Spinal cord (tissue), 10 donors: ENCODE results near the gene CAMK1D. TPM values are rescaled to one million over a fixed set of nuclear protein-coding genes. Genes with fewer than 3 reads are reported as not detected.

Experiments used
- DNase-seq, 6 donors: peaks; one replicate each; pipeline versions ENCODE4 v3.0.0 to v3.0.0-alpha.2; 2013 to 2015; ENCODE audit warnings: low spot score in 6 of 6, low read depth in 4 of 6
- H3K27ac ChIP-seq: one replicate; pipeline ENCODE4 v1.5.1; 2013; ENCODE audit warnings: low read depth, low read length, control low read depth
- H3K27me3 ChIP-seq: one replicate; pipeline ENCODE4 v1.6.1; 2013; ENCODE audit warnings: low read length; ENCODE audit not compliant: control insufficient read depth, insufficient read depth
- H3K36me3 ChIP-seq: one replicate; pipeline ENCODE4 v1.6.1; 2013; ENCODE audit warnings: low read length; ENCODE audit not compliant: control insufficient read depth, insufficient read depth
- H3K4me1 ChIP-seq: one replicate; pipeline ENCODE4 v1.6.1; 2013; ENCODE audit warnings: low read length; ENCODE audit not compliant: control insufficient read depth, insufficient read depth
- H3K4me3 ChIP-seq: one replicate; pipeline ENCODE4 v1.5.1; 2013; ENCODE audit warnings: low read depth, low read length, control low read depth
- H3K9me3 ChIP-seq: one replicate; pipeline ENCODE4 v1.6.1; 2013; ENCODE audit warnings: low read length; ENCODE audit not compliant: control insufficient read depth, insufficient read depth
- WGBS: methylation state at CpG from one replicate; pipeline ENCODE4 v1.1.5; 2013; ENCODE audit warnings: missing lambda C conversion rate; ENCODE audit not compliant: insufficient coverage; 5-methylcytosine and 5-hydroxymethylcytosine counted together
- polyA plus RNA-seq, 2 donors: library from polyadenylated mRNA; unstranded; fragments of 120-200 nt; gene quantifications; one replicate each; pipeline ENCODE4 v1.2.1, GENCODE V29; 2013; ENCODE audit not compliant: insufficient read length in 2 of 2
- total RNA-seq, 2 donors: library from RNA; depleted of rRNA in 1 of 2; stranded (reverse); fragments of 120-200 nt in 1 of 2; fragments of >200 nt in 1 of 2; gene quantifications; one replicate each; pipeline versions ENCODE4 v1.2.3 to v1.2.4, GENCODE V29; 2013 to 2014
- donor health status: healthy.

CAMK1D gene
- total and polyA plus RNA-seq, 4 donors, result 25.2 to 39.0 (median 33.9) TPM

- Histone ChIP-seq H3K4me3 (no peak overlapping the region), H3K27me3 (no peaks in the 10 kb centered on the region), H3K36me3 (no peaks in the 10 kb centered on the region), H3K27ac (no peak overlapping the region), H3K4me1 (peaks cover 3% of the 10 kb centered on the region), H3K9me3 (peaks cover 2% of the 10 kb centered on the region)
- DNase-seq, result peak in 1 of 6 donors; percentile 88
- 66% methylated on average over 9 of the region's 12 CpGs for WGBS
Measured at GRCh38 chr10:12531305-12532220, 182.2 kb downstream of the CAMK1D start.

DNA sequence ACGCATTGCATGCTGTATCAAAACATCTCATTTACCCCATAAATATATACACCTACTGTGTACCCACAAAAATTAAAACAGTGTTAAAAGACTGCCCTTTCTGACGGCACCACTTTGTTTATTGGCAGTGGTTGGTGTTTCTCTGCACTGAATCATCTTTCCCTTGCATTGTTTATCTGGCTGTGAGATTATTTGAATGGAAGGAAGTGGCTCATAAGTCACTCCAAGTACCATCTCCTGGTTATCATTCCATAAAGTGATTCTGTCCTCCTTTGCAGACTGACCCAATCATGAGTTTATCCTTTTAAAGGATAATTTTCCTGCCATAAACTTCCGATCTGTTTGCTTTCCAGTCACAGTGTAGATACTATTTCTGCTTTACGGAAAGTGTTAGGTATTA, 183.8 kb downstream of the CAMK1D start:
- no peak for DNase-seq
- Histone ChIP-seq H3K36me3 (no peaks in the 10 kb centered on the region), H3K9me3 (peaks cover 2% of the 10 kb centered on the region), H3K27ac (no peak overlapping the region), H3K27me3 (no peaks in the 10 kb centered on the region), H3K4me1 (peaks cover 6% of the 10 kb centered on the region), H3K4me3 (no peak overlapping the region)
- WGBS, result no CpG with 5 or more reads among the region's 4 CpGs

DNA sequence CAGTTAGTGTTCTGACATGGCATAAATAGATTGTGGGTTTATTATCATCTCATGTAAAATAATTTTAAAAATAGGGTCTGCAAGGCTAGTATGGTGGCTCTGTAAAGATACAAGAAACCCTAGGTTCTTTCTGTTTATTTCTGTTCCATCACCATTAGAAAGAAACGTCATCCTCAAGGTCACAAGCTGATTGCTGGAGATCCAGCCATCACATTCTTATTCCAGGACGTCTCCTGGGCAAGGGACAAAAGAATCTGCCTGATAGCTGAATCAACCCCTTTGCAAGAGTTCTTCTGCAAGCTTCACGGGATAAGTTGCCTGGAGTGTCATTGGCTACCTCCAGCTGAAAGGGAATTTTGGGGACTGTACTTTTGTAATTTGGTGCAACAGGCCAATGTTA, 184.4 kb downstream of the CAMK1D start:
- no peak overlapping the region for H3K27ac ChIP-seq
- H3K27me3 ChIP-seq, result no peaks in the 10 kb centered on the region
- H3K9me3 ChIP-seq, result peaks cover 2% of the 10 kb centered on the region
- peaks cover 10% of the 10 kb centered on the region for H3K4me1 ChIP-seq
- no peak overlapping the region for H3K4me3 ChIP-seq
- H3K36me3 ChIP-seq, result no peaks in the 10 kb centered on the region
- DNase-seq, result no peak
- WGBS, result 92% methylated on average over 2 of the region's 3 CpGs

GRCh38 chr10:12534824-12535223, 185.5 kb downstream of the CAMK1D start:
- peaks cover 12% of the 10 kb centered on the region for H3K4me1 ChIP-seq
- H3K27ac ChIP-seq, result no peak overlapping the region
- WGBS, result 86% methylated on average over 9 of the region's 9 CpGs
- DNase-seq, result no peak
- H3K4me3 ChIP-seq, result no peak overlapping the region
- no peaks in the 10 kb centered on the region for H3K27me3 ChIP-seq
- H3K36me3 ChIP-seq, result no peaks in the 10 kb centered on the region
- peaks cover 2% of the 10 kb centered on the region for H3K9me3 ChIP-seq

DNA sequence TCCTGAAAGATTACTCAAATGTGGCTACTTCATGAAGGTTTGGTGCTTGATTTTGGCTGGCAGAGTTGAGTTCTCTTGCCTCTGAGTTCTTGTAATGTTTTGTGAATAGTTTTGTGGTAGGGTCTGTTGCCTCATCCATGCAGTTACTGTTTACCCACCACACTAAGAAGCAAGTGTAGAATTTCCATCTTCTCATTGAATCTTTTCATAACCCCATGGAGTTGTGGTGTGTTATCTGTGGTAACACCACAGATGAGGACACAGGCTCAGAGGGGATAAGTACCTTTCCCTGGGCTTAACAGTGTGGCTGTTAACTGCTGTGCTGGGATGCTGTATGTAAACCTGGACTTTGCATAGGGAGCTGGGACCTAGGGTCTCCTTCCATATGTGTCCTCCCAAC, 186.3 kb downstream of the CAMK1D start:
- no peak for DNase-seq
- Histone ChIP-seq H3K4me1 (peaks cover 9% of the 10 kb centered on the region), H3K4me3 (no peak overlapping the region), H3K27ac (no peak overlapping the region), H3K9me3 (peaks cover 2% of the 10 kb centered on the region), H3K36me3 (no peaks in the 10 kb centered on the region), H3K27me3 (no peaks in the 10 kb centered on the region)

DNA sequence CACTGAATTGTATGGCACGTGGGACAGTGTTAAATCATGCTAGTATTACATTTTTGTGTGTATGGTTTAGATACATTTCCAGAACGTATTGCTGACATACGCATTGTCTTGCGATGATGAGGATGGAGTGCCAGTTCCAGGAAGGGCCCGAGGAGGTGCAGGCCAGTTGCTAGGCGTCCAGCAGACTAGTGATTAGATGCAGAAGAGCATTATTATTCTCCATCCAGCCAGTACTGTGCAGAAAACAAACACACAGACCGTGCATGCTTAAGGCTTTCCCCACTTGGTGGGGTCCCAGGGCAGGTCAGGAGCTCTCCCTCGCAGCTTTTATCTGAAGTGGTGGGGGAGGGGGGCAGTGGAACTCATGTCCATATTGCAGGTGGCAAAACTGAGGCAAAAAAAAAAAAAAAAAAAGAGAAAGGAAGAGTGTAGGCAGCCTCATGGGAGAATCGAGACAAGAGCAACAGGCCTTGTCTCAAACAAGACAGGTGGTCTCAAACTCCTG, 189.2 kb downstream of the CAMK1D start:
- DNase-seq, result peak in 1 of 6 donors; percentile 52
- Histone ChIP-seq H3K36me3 (no peaks in the 10 kb centered on the region), H3K4me3 (no peak overlapping the region), H3K9me3 (peaks cover 2% of the 10 kb centered on the region), H3K27me3 (no peaks in the 10 kb centered on the region), H3K27ac (no peak overlapping the region), H3K4me1 (peaks cover 9% of the 10 kb centered on the region)
- WGBS, result 58% methylated on average over 4 of the region's 9 CpGs

GRCh38 chr10:12539350-12540164, 190.2 kb downstream of the CAMK1D start:
- Histone ChIP-seq H3K36me3 (no peaks in the 10 kb centered on the region), H3K9me3 (no peaks in the 10 kb centered on the region), H3K27ac (no peak overlapping the region), H3K27me3 (no peaks in the 10 kb centered on the region), H3K4me3 (no peak overlapping the region), H3K4me1 (peaks cover 9% of the 10 kb centered on the region)
- DNase-seq, result peak in 1 of 6 donors; percentile 49
- 36% methylated on average over 2 of the region's 7 CpGs for WGBS

DNA sequence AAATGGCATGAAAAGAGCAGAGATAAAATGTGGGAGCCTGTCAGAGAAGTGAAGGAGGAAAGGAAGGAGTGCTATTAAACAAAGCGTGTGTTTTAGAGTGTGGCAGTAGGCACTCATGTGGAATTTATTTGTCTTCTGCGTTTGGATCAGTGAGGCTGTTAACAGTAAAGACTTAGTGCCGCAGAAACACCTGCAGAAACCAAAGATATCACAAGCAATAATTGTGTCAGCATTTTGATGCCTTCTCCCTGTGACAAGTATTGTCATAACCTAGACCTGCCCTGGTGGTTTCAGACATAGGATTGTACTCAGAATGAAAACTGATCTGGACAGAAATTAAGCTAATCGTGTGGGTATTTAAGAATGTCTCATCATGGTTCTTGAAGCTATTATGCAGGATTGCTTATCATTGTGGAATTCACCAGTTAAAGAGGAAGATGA, 191.0 kb downstream of the CAMK1D start:
- 41% methylated on average over 4 of the region's 4 CpGs for WGBS
- peak in 1 of 6 donors; percentile 78 for DNase-seq
- no peaks in the 10 kb centered on the region for H3K36me3 ChIP-seq
- no peaks in the 10 kb centered on the region for H3K27me3 ChIP-seq
- no peak overlapping the region for H3K27ac ChIP-seq
- H3K4me1 ChIP-seq, result peaks cover 9% of the 10 kb centered on the region
- H3K4me3 ChIP-seq, result no peak overlapping the region
- no peaks in the 10 kb centered on the region for H3K9me3 ChIP-seq

DNA sequence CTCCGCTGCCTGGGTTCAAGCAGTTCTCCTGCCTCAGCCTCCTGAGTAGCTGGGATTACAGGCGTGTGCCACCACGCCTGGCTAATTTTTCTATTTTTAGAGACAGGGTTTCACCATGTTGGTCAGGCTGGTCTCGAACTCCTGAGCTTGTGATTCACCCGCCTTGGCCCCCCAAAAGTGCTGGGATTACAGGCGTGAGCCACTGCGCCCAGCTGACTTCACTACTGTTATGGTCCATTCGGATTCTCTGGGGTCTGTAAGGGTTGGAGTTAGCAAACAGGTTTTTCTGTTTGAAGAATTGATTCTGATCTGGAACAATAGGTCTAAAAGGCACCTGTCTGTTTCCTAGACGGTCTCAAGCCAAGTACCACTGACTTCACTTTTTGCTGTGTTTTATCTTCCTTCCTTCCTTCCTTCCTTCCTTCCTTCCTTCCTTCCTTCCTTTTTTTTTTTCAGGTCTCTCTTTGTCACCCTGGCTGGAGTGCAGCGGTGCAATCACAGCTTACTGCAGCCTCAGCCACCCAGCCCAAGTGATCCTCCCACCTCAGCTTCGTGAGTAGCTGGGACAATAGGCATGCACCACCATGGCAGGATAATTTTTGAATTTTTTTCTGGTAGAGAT, 192.2 kb downstream of the CAMK1D start:
- no peak for DNase-seq
- peaks cover 9% of the 10 kb centered on the region for H3K4me1 ChIP-seq
- no peaks in the 10 kb centered on the region for H3K27me3 ChIP-seq
- H3K36me3 ChIP-seq, result no peaks in the 10 kb centered on the region
- H3K27ac ChIP-seq, result no peak overlapping the region
- WGBS, result 84% methylated on average over 8 of the region's 11 CpGs
- no peaks in the 10 kb centered on the region for H3K9me3 ChIP-seq
- H3K4me3 ChIP-seq, result no peak overlapping the region
